Measurements from ENCODE around the gene PRM1. TPM values are rescaled to one million over a fixed set of nuclear protein-coding genes. Genes with fewer than 3 reads are reported as not detected.

Gene PRM1
- total RNA-seq, 2 experiments from 2014 or later, result not detected

- H3K36me3 Mint-ChIP-seq (ENCODE audit: low read depth), result no peaks in the 10 kb centered on the region
- H3K27ac Mint-ChIP-seq, result no peak overlapping the region
- H3K9me3 Mint-ChIP-seq, result no peaks in the 10 kb centered on the region
- intact Hi-C loops (cut with micrococcal nuclease), result no loop called here
- H3K4me1 Mint-ChIP-seq (ENCODE audit: low read depth), result peaks cover 38% of the 10 kb centered on the region
- no peaks in the 10 kb centered on the region for H3K27me3 Mint-ChIP-seq (ENCODE audit: low read depth)
- CTCF ChIA-PET, result interaction anchor here (1.3 kb wide), 1 partner anchor 17 kb away, joined by 6 read pairs; no protein-coding TSS in a partner anchor
- H3K4me3 Mint-ChIP-seq, result no peak overlapping the region
- no peak for DNase-seq
Measured at GRCh38 chr16:11241480-11242204, 39.5 kb downstream of the PRM1 start.

GRCh38 chr16:11240636-11241473 lies 40.3 kb downstream of the PRM1 start:
- peak overlapping the region; percentile 46 for H3K27ac Mint-ChIP-seq
- no peak overlapping the region for H3K4me3 Mint-ChIP-seq
- CTCF ChIA-PET, result interaction anchor here (1.3 kb wide), 1 partner anchor 16 kb away, joined by 6 read pairs; no protein-coding TSS in a partner anchor
- no peaks in the 10 kb centered on the region for H3K36me3 Mint-ChIP-seq (ENCODE audit: low read depth)
- peaks cover 32% of the 10 kb centered on the region for H3K4me1 Mint-ChIP-seq (ENCODE audit: low read depth)
- DNase-seq, result peak; percentile 43
- no peaks in the 10 kb centered on the region for H3K27me3 Mint-ChIP-seq (ENCODE audit: low read depth)
- no peaks in the 10 kb centered on the region for H3K9me3 Mint-ChIP-seq
- intact Hi-C loops (cut with micrococcal nuclease), result no loop called here

GRCh38 chr16:11239644-11240632 lies 41.2 kb downstream of the PRM1 start:
- intact Hi-C loops (cut with micrococcal nuclease), result no loop called here
- no peaks in the 10 kb centered on the region for H3K36me3 Mint-ChIP-seq (ENCODE audit: low read depth)
- H3K27ac Mint-ChIP-seq, result peak overlapping the region; percentile 46
- H3K9me3 Mint-ChIP-seq, result no peaks in the 10 kb centered on the region
- no peak overlapping the region for H3K4me3 Mint-ChIP-seq
- no peaks in the 10 kb centered on the region for H3K27me3 Mint-ChIP-seq (ENCODE audit: low read depth)
- CTCF ChIA-PET, result no interaction called here
- no peak for DNase-seq
- peaks cover 25% of the 10 kb centered on the region for H3K4me1 Mint-ChIP-seq (ENCODE audit: low read depth)

- Mint-ChIP-seq H3K27me3 (ENCODE audit: low read depth) (no peaks in the 10 kb centered on the region), H3K9me3 (no peaks in the 10 kb centered on the region), H3K4me3 (no peak overlapping the region), H3K36me3 (ENCODE audit: low read depth) (no peaks in the 10 kb centered on the region), H3K4me1 (ENCODE audit: low read depth) (peaks cover 37% of the 10 kb centered on the region), H3K27ac (no peak overlapping the region)
- DNase-seq, result no peak
- intact Hi-C loops (cut with micrococcal nuclease), result no loop called here
- CTCF ChIA-PET, result interaction anchor here (1.4 kb wide), 1 partner anchor 13 kb away, joined by 3 read pairs; no protein-coding TSS in a partner anchor
Measured at GRCh38 chr16:11238272-11239202, 42.6 kb downstream of the PRM1 start.

- intact Hi-C loops (cut with micrococcal nuclease), result no loop called here
- Mint-ChIP-seq H3K4me3 (no peak overlapping the region), H3K27ac (no peak overlapping the region), H3K4me1 (ENCODE audit: low read depth) (peaks cover 53% of the 10 kb centered on the region), H3K27me3 (ENCODE audit: low read depth) (no peaks in the 10 kb centered on the region), H3K9me3 (no peaks in the 10 kb centered on the region), H3K36me3 (ENCODE audit: low read depth) (no peaks in the 10 kb centered on the region)
- CTCF ChIA-PET, result interaction anchor here (0.7 to 1.0 kb wide), 2 partner anchors 11 to 150 kb away, joined by 3 to 5 read pairs; no protein-coding TSS in a partner anchor
- no peak for DNase-seq
Measured at GRCh38 chr16:11236461-11237254, 44.5 kb downstream of the PRM1 start.

GRCh38 chr16:11235703-11235991 lies 45.5 kb downstream of the PRM1 start:
- CTCF ChIA-PET, result interaction anchor here (0.7 to 1.0 kb wide), 2 partner anchors 10 to 149 kb away, joined by 3 to 5 read pairs; no protein-coding TSS in a partner anchor
- no peak for DNase-seq
- Mint-ChIP-seq H3K4me1 (ENCODE audit: low read depth) (peaks cover 58% of the 10 kb centered on the region), H3K27me3 (ENCODE audit: low read depth) (no peaks in the 10 kb centered on the region), H3K4me3 (no peak overlapping the region), H3K36me3 (ENCODE audit: low read depth) (no peaks in the 10 kb centered on the region), H3K27ac (no peak overlapping the region), H3K9me3 (no peaks in the 10 kb centered on the region)
- intact Hi-C loops (cut with micrococcal nuclease), result no loop called here

- no peak overlapping the region for H3K4me3 Mint-ChIP-seq
- H3K36me3 Mint-ChIP-seq (ENCODE audit: low read depth), result no peaks in the 10 kb centered on the region
- CTCF ChIA-PET, result interaction anchor here (0.9 to 1.0 kb wide), 2 partner anchors 17 to 264 kb away, joined by 3 read pairs; no protein-coding TSS in a partner anchor
- no peaks in the 10 kb centered on the region for H3K27me3 Mint-ChIP-seq (ENCODE audit: low read depth)
- H3K27ac Mint-ChIP-seq, result peak overlapping the region; percentile 63
- no peaks in the 10 kb centered on the region for H3K9me3 Mint-ChIP-seq
- no peak for DNase-seq
- H3K4me1 Mint-ChIP-seq (ENCODE audit: low read depth), result peaks cover 52% of the 10 kb centered on the region
- intact Hi-C loops (cut with micrococcal nuclease), result no loop called here
Measured at GRCh38 chr16:11234884-11235702, 46.0 kb downstream of the PRM1 start.

- peaks cover 49% of the 10 kb centered on the region for H3K4me1 Mint-ChIP-seq (ENCODE audit: low read depth)
- no peaks in the 10 kb centered on the region for H3K36me3 Mint-ChIP-seq (ENCODE audit: low read depth)
- peak; percentile 87 for DNase-seq
- H3K27ac Mint-ChIP-seq, result peak overlapping the region; percentile 99
- H3K27me3 Mint-ChIP-seq (ENCODE audit: low read depth), result no peaks in the 10 kb centered on the region
- peak overlapping the region; percentile 57 for H3K4me3 Mint-ChIP-seq
- no peaks in the 10 kb centered on the region for H3K9me3 Mint-ChIP-seq
- intact Hi-C loops (cut with micrococcal nuclease), result loop anchor here (1.0 to 2.0 kb wide), 5 partner anchors 9 to 246 kb away; no protein-coding TSS in a partner anchor
- CTCF ChIA-PET, result interaction anchor here (1.0 to 2.0 kb wide), 5 partner anchors 9 to 263 kb away, joined by 3 to 12 read pairs (median 6); no protein-coding TSS in a partner anchor
Measured at GRCh38 chr16:11233727-11234376, 47.3 kb downstream of the PRM1 start.

GRCh38 chr16:11232852-11233726 lies 48.0 kb downstream of the PRM1 start:
- H3K36me3 Mint-ChIP-seq (ENCODE audit: low read depth), result no peaks in the 10 kb centered on the region
- intact Hi-C loops (cut with micrococcal nuclease), result loop anchor here (1.0 to 2.0 kb wide), 5 partner anchors 8 to 245 kb away; no protein-coding TSS in a partner anchor
- peak overlapping the region; percentile 99 for H3K27ac Mint-ChIP-seq
- H3K4me3 Mint-ChIP-seq, result peak overlapping the region; percentile 57
- no peaks in the 10 kb centered on the region for H3K9me3 Mint-ChIP-seq
- no peaks in the 10 kb centered on the region for H3K27me3 Mint-ChIP-seq (ENCODE audit: low read depth)
- CTCF ChIA-PET, result interaction anchor here (0.6 to 2.0 kb wide), 5 partner anchors 8 to 123 kb away, joined by 3 to 12 read pairs (median 6); no protein-coding TSS in a partner anchor
- H3K4me1 Mint-ChIP-seq (ENCODE audit: low read depth), result peaks cover 55% of the 10 kb centered on the region
- DNase-seq, result peak; percentile 97
